ENCODE results near the gene LRP1-AS.

The LRP1-AS gene

GRCh38 chr12:57180321-57180989 is 33.0 kb upstream of the LRP1-AS start:
- DNase-seq (ENCODE audit: low read depth in 2 of 2), result no peak

GRCh38 chr12:57179331-57180086 is 32.1 kb upstream of the LRP1-AS start:
- no peak for DNase-seq (ENCODE audit: low read depth in 2 of 2)

GRCh38 chr12:57178213-57178612 is 30.8 kb upstream of the LRP1-AS start:
- DNase-seq (ENCODE audit: low read depth in 2 of 2), result no peak

GRCh38 chr12:57177354-57177753 is 29.9 kb upstream of the LRP1-AS start:
- DNase-seq (ENCODE audit: low read depth in 2 of 2), result no peak

GRCh38 chr12:57176846-57177245 is 29.4 kb upstream of the LRP1-AS start:
- DNase-seq (ENCODE audit: low read depth in 2 of 2), result no peak

- DNase-seq (ENCODE audit: low read depth in 2 of 2), result no peak
These were observed 28.7 kb upstream of the LRP1-AS start for GRCh38 chr12:57176139-57176477.

GRCh38 chr12:57175428-57176138 is 28.2 kb upstream of the LRP1-AS start:
- DNase-seq (ENCODE audit: low read depth in 2 of 2), result peak in 1 of 2 donors; percentile 26

GRCh38 chr12:57173683-57174082 is 26.3 kb upstream of the LRP1-AS start:
- no peak for DNase-seq (ENCODE audit: low read depth in 2 of 2)

GRCh38 chr12:57173089-57173488 is 25.7 kb upstream of the LRP1-AS start:
- DNase-seq (ENCODE audit: low read depth in 2 of 2), result no peak

- DNase-seq (ENCODE audit: low read depth in 2 of 2), result no peak
These were observed 24.2 kb upstream of the LRP1-AS start for GRCh38 chr12:57171668-57172067.

- no peak for DNase-seq (ENCODE audit: low read depth in 2 of 2)
These were observed 23.5 kb upstream of the LRP1-AS start for GRCh38 chr12:57170927-57171326.

- no peak for DNase-seq (ENCODE audit: low read depth in 2 of 2)
These were observed 23.0 kb upstream of the LRP1-AS start for GRCh38 chr12:57170408-57170807.

- DNase-seq (ENCODE audit: low read depth in 2 of 2), result no peak
These were observed 22.6 kb upstream of the LRP1-AS start for GRCh38 chr12:57169969-57170368.

GRCh38 chr12:57169046-57169795 is 21.8 kb upstream of the LRP1-AS start:
- DNase-seq (ENCODE audit: low read depth in 2 of 2), result no peak

GRCh38 chr12:57168058-57168457 is 20.6 kb upstream of the LRP1-AS start:
- no peak for DNase-seq (ENCODE audit: low read depth in 2 of 2)

- peak in 1 of 2 donors; percentile 17 for DNase-seq (ENCODE audit: low read depth in 2 of 2)
These were observed 19.6 kb upstream of the LRP1-AS start for GRCh38 chr12:57166971-57167371.

GRCh38 chr12:57165741-57166140 is 18.3 kb upstream of the LRP1-AS start:
- DNase-seq (ENCODE audit: low read depth in 2 of 2), result no peak

GRCh38 chr12:57164966-57165625 is 17.7 kb upstream of the LRP1-AS start:
- no peak for DNase-seq (ENCODE audit: low read depth in 2 of 2)

- no peak for DNase-seq (ENCODE audit: low read depth in 2 of 2)
These were observed 17.0 kb upstream of the LRP1-AS start for GRCh38 chr12:57164454-57164853.

GRCh38 chr12:57162553-57163125 is 15.2 kb upstream of the LRP1-AS start:
- no peak for DNase-seq (ENCODE audit: low read depth in 2 of 2)

- no peak for DNase-seq (ENCODE audit: low read depth in 2 of 2)
These were observed 14.1 kb upstream of the LRP1-AS start for GRCh38 chr12:57161491-57161890.

Data from stimulated activated CD4-positive, alpha-beta T cell treated with anti-CD3 and anti-CD28 coated beads, Interleukin-1b, Interleukin-23, amount 100 ng/mL, for 1 hour (primary cell).